GM18508 (cell line): ENCODE measurements around the gene OR2AJ1.

Experiments used
- ATAC-seq: cut with Tn5 transposase; IDR thresholded peaks from one replicate; pipeline ENCODE4 v1.9.1; 2021; ENCODE audit warnings: moderate number of reproducible peaks; ENCODE audit not compliant: insufficient read depth, unreplicated experiment

OR2AJ1 gene

DNA sequence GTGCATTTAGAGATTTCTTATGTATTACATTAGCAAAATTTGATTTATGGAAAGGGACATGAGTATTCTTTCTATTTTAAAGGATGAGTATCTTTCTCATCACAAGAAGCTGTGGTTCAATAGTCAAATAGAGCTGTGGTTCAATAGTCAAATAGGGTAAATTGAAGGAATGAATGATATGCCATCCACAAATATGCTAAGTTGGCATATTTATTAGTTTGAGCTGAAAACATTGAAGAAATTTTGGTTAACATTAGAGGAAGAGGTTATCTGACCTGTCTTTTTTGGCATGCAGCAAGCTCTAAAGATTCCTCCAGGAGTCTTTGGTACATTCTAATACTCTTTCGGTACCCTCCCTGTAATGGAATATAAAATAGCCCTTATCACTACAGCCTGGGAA is 28.7 kb downstream of the OR2AJ1 start:
- ATAC-seq, result no peak

DNA sequence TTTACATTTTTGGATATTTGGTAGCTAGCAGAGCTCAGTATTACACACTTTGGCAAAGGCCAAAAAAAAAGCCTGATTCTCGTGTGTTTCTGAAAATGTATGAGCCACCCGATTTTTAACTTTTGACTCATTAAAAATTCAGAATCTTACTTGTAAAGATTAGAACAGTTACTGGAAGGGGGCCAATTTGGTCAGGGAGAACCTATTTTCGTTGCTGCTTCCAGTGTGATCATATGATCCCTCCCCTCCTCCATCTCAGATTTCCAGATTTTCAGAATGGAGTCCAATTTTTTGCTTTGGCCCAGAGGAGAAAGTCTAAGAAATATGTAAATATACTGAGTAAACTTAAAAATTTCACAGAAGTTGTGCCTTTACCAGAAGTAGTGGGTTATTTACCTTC is 37.1 kb downstream of the OR2AJ1 start:
- ATAC-seq, result no peak

DNA sequence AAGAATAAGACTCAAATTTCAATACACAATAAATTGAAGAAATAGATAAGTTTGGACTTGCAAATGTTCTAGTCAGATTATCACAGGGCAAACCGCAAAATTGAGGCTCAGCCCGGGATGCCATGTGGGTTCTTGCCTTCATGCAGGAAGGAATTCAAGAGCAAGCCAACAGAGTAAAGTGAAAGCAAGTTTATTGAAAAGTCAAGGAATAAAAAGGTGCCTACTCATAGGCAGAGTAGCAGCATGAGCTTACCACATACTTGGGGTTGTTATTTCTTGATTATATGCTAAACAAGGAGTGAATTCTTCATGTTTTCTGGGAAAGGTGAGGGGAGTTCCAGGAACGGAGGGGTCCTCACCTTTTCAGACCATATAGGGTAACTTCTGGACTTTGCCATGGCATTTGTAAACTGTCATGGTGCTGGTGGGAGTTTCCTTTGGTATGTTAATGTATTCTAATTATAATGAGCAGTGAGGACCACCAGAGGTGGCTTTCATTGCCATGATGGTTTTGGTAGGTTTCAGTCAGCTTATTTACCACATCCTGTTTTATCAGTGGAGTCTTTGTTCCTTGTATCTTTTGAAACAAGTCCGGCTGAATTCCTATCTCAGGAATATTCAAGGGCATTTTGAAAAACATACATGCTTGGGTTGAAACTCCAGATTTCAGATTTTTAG is 38.4 kb downstream of the OR2AJ1 start:
- no peak for ATAC-seq

DNA sequence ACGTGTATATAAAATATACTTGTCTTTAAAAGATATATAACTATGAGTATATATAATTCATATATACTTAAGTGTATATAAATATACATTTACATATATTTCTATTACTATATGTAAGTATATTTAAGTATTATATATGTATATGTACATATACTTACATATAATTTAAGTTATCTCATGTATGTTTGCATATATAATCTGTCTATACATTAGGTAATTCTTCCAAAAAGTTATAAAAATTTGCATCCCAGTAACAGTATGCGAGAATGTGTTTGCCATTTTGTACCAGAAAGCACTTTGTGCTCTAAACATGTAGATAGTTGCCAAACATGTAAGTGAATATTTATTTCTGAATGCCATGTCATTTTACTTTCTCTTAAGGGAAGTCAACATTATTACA is 40.2 kb downstream of the OR2AJ1 start, which contains the start of gene OR2AK2:
Gene OR2AK2, plus strand, starts transcription at position 301 of the 400 bp plus-strand sequence. CDS start 144 bp downstream, outside the sequence.
- ATAC-seq, result no peak

DNA sequence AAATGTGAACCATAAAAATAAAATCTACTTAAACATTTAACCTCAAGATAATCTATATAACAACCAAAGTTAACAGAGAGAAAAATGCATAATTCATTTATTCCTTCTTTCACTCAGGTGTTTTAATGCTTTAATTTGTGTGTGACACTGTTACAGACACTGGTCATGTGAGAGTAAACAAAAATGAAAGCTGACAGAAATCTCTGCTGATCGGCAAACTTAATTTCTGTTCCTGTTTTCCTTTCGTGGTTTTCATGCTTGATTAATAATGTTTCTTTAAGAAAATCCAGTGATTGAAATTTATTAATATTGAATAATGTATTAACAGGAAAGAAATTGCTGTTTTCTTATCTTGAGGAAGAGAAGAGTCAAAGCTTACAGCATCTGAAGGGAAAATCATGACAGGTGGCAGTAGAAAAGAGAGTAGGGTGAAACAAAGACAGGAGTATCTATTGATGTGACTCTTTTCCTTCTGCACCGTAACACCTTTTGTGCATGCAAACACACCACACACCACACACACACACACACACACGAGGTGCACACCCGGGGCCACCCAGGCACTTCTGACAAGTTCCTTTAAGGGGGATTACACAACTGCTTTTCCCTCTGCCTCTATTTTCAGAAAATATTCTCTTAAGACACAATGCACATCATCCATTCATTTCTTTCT is 42.0 kb downstream of the OR2AJ1 start:
- no peak for ATAC-seq
